VCaP (cell line): ENCODE results near the gene OR2A2.

Experiments
- H3K27ac ChIP-seq: fragments of 450-650 bp; 2 replicates; pipeline ENCODE4 v1.5.1; 2017
- CTCF ChIP-seq: fragments of 450-650 bp; conservative IDR thresholded peaks from 2 replicates; pipeline ENCODE4 v1.5.1; 2017; ENCODE audit warnings: mild to moderate bottlenecking, moderate library complexity

OR2A2 gene, protein sequence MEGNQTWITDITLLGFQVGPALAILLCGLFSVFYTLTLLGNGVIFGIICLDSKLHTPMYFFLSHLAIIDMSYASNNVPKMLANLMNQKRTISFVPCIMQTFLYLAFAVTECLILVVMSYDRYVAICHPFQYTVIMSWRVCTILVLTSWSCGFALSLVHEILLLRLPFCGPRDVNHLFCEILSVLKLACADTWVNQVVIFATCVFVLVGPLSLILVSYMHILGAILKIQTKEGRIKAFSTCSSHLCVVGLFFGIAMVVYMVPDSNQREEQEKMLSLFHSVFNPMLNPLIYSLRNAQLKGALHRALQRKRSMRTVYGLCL

DNA sequence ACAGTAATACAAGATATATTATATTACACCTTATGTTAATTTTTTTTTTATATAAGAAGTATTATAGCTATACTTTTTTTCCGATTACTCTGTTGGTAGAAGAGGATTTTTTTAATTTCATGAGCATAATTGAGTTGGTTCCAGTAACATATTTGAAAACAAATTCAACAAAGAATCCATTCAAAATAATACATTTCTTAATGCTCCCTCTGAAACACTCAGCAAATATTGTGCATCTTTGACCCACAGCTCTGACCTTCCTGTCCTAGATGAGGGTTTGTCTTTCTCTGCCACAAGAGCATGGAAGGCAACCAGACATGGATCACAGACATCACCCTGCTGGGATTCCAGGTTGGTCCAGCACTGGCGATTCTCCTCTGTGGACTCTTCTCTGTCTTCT, at the start of gene OR2A2:
TSS of gene OR2A2 (plus strand) at position 301 of the 400 bp plus-strand sequence. CDS start at position 301, 0 bp downstream.
- no peak within 1 kb of the TSS for H3K27ac ChIP-seq
- TF ChIP-seq CTCF: no peak

DNA sequence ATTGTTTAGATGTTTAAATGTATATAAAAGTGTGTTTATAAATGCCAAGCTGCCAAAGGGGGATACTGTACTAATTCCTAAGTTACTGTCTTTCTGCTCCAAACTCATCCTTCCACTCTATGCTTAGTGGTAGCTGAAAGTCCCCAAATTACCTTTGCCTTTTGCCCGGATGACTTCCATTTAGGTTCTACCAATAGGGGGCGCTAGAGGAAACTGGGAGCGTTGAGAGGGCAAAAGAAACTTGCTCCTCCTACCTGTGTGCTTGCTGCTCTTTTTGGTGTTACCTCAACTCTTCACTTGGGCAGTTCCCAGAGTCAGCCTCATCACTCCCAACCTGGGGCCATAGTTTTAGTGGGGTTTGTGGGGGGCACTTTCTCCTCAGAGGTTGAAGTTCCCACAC, 45.7 kb upstream of the OR2A2 start:
- TF ChIP-seq CTCF: 0 out of 2 replicates have a peak, but pooled peaks have one; percentile 27

DNA sequence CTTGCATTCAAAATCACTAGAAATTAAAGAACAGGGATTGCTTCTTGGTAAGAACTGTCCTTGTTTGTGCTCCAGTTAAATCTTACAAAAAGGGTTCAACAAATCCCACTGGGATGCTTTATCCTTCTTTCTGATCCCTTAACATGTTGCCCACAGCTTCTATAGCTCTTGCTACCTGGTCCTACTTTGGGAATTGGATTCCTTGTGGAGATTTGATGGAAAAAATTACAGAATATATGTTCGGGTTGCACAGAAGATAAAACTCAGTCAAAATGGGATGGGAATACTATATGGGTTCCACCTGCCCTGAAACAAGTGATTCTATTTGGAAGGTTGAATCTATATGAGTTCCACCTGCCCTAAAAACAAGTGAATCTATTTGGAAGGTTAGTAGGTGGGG, 39.9 kb upstream of the OR2A2 start, which contains the start of gene OR2A25:
TSS of gene OR2A25 (plus strand) at position 301 of the 400 bp plus-strand sequence. CDS start 4,409 bp downstream, outside the sequence.
- TF ChIP-seq CTCF: no peak

More for the DNA sequence above, 45.7 kb upstream of the OR2A2 start:
- no peak overlapping the region for H3K27ac ChIP-seq

DNA sequence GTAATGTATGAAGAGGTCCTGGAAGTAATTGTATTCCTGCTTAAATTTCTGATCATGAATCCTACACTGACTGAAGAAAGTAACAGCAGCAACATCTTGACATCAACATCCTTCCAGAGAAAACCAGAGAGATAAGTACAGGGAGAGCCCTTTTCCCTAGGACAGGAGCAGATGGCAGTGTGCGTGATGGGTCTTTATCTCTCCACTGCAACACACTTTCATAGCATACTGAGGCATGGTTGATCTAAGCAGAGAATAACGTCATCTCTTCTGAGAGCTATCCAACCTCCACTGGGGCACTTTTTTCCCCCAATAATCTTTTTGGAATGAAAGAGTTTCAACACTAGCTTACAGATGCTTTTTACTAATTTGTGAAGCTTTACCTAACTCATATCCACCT, 39.4 kb upstream of the OR2A2 start:
- H3K27ac ChIP-seq: no peak overlapping the region

More for the DNA sequence above, 39.9 kb upstream of the OR2A2 start, which contains the start of gene OR2A25:
- no peak within 1 kb of the TSS for H3K27ac ChIP-seq

GRCh38 chr7:144074374-144074773, 35.0 kb upstream of the OR2A2 start:
- no peak overlapping the region for H3K27ac ChIP-seq
- TF ChIP-seq CTCF: no peak

More for the DNA sequence above, 39.4 kb upstream of the OR2A2 start:
- no peak for TF ChIP-seq CTCF

- H3K27ac ChIP-seq: no peak within 1 kb of the TSS
- no peak for TF ChIP-seq CTCF
Measured at GRCh38 chr7:144085978-144086377, 23.4 kb upstream of the OR2A2 start, which contains the start of gene OR2A12. Gene OR2A12, plus strand, starts transcription at chr7:144086278. Its CDS starts 8,830 bp downstream, at chr7:144095108.

- no peak for TF ChIP-seq CTCF
Measured at GRCh38 chr7:144086730-144087129, 22.7 kb upstream of the OR2A2 start.

More at GRCh38 chr7:144086730-144087129, 22.7 kb upstream of the OR2A2 start:
- no peak overlapping the region for H3K27ac ChIP-seq
